OCI-LY7 (cell line): ENCODE results near the gene KLHL26.

ENCODE experiments used
- EZH2phosphoT487 ChIP-seq: fragments of 200-600 bp; sonication (generic); IDR thresholded peaks from 2 replicates; pipeline ENCODE4 v1.6.1; 2018; ENCODE audit warnings: low read depth, borderline replicate concordance, mild to moderate bottlenecking, mixed run types, antibody characterized with exemption, low read length, moderate library complexity, mixed read lengths
- TF ChIP-seq, protein P1 (sequence below): fragments of 200-600 bp; sonication (generic); conservative IDR thresholded peaks from 2 replicates; pipeline ENCODE4 v1.5.1; 2014; ENCODE audit warnings: mild to moderate bottlenecking, antibody characterized with exemption, low read length, moderate library complexity, mixed read lengths

- TF ChIP-seq, protein P1, sequence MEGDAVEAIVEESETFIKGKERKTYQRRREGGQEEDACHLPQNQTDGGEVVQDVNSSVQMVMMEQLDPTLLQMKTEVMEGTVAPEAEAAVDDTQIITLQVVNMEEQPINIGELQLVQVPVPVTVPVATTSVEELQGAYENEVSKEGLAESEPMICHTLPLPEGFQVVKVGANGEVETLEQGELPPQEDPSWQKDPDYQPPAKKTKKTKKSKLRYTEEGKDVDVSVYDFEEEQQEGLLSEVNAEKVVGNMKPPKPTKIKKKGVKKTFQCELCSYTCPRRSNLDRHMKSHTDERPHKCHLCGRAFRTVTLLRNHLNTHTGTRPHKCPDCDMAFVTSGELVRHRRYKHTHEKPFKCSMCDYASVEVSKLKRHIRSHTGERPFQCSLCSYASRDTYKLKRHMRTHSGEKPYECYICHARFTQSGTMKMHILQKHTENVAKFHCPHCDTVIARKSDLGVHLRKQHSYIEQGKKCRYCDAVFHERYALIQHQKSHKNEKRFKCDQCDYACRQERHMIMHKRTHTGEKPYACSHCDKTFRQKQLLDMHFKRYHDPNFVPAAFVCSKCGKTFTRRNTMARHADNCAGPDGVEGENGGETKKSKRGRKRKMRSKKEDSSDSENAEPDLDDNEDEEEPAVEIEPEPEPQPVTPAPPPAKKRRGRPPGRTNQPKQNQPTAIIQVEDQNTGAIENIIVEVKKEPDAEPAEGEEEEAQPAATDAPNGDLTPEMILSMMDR = no peak
- TF ChIP-seq EZH2phosphoT487 = no peak
Observed at GRCh38 chr19:18596752-18597157, 40.1 kb upstream of the KLHL26 start.
